ENCODE results near the gene SLAMF6.
"Not testable (repeated sequence)": the region's sequence is repeated elsewhere in the genome, so short reads cannot be mapped to it uniquely, and the experiment has no call there.

The SLAMF6 gene

DNA sequence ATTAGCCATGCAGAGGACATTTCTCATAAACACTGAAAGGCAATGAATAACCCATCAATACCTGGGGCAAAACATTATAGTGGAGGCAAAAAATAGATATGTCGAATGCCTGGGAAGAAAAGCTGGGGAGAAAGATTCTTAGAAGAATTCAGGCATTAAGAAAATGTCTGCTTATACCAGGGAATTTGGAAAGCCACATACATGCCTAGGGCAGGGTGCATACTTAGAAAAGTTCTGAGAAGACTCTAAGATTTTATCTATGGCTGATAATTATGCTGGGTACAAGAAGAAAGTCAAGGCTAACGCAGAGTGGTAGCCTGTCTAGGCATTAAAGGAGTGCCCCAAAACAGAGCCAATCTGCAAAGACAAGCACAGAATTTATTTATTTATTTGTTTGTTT is 18.4 kb downstream of the SLAMF6 start:
- no peak for DNase-seq (ENCODE audit: low read depth)

DNA sequence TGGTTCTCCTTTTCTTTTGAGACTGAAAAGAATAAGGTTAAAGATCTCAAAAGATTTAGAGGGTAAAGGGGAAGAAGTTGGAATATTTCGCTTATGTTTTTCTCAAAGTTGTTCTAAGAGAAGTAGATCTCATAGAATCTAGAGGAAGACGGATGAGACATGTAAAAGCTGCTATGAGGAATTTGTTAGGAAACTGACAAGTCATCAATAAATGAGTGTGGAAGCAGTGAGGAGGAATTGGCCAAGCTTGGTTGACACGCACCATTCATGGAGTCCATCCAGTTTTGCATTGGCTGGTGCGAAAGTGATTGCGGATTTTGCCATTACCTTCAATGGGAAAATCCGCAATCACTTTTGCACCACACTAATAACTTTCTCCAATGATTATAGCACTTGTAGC is 20.0 kb downstream of the SLAMF6 start:
- no peak for DNase-seq (ENCODE audit: low read depth)

DNA sequence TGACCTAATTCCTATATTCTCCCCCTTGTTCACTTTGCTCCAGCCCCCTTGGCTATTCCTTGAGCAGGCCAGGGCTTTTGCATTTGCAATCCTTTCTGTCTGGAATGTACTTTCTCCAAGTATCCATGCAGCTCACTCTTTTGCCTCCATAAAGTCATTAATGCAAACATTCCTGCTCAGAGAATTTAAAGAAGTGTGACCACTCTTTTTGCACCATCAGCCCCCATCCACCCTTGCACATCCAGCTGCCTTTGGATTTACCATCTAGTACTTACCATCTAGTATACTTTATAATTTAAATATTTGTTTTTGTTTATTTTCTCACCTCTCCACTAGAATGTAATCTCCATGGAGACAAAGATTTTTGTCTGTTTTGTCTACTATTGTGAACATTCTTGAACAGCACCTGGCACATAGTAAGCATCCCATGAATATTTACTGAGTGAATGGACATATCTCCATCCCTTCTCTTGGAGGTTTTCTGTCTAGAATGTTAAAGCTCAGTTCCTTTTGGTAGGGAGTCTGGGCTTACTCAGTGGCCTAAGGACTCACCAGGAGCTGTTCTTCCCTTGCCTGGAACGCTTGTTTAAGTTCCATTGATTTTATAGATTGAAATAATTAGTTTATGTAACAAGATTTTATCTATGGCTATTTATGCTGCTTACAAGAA is 22.6 kb downstream of the SLAMF6 start:
- DNase-seq (ENCODE audit: low read depth): no peak

DNA sequence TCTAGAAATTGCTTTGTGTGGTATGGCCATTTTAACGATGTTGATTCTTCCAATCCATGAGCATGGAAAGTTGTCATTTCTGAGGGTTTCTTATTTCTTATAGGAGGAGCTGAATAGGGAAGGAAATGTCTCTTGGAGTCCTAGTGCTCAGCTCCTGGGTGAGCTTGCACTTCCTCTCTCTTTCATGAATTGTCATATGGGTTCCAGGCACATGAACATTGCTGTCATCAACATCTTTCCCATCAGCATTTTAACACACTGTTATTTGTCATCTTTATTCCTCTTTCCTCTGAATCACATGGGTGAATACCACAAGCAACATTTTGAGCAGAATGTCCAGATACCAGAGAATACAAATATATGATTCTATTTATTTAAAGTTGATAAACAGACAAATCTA is 23.4 kb downstream of the SLAMF6 start:
- no peak for DNase-seq (ENCODE audit: low read depth)

DNA sequence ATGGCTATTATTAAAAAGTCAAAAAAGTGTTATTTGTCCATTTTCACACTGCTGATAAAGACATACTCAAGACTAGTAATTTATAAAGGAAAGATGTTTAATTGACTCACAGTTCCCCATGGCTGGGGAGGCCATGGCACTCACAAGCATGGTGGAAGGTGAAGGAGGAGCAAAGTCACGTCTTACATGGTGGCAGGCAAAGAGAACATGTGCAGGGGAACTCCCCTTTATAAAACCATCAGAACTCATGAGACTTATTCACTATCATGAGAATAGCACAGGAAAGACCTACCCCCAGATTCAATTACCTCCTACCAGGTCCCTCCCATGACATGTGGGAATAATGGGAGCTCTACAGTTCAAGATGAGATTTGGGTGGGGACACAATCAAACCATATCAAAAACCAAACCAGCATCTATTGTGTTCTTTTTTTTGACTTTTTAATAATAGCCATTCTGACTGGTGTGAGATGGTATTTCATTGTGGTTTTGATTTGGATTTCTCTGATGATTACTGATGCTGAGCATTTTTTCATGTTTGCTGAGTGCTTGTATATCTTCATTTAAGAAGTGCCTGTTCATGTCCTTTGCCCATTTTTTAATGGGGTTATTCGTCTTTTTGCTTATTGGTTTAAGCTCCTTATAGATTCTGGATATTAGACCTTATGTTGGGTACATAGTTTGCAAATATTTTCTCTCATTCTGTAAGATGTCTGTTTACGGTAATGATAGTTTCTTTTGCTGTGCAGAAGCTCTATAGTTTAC is 24.6 kb downstream of the SLAMF6 start:
- DNase-seq (ENCODE audit: low read depth): not testable (repeated sequence)

DNA sequence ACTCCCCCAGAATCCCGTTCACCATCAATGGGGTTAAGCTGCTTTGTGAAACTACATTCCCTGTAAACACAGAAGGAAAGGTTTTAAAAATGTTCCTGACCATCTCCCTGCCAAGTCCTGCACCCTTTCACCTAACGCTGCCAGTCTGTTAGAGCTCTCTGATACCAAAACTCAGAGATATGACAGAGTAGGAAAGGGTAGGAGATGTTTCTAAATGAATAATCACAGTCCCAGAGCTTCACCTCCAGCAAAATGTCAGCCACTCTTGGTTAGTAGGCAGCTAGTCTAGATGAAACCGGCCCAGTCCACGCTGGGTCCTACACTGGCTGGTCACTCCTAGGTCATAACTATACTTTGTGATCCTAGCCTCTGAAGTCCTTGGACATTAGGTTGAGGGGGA is 26.7 kb downstream of the SLAMF6 start:
- DNase-seq (ENCODE audit: low read depth): no peak

DNA sequence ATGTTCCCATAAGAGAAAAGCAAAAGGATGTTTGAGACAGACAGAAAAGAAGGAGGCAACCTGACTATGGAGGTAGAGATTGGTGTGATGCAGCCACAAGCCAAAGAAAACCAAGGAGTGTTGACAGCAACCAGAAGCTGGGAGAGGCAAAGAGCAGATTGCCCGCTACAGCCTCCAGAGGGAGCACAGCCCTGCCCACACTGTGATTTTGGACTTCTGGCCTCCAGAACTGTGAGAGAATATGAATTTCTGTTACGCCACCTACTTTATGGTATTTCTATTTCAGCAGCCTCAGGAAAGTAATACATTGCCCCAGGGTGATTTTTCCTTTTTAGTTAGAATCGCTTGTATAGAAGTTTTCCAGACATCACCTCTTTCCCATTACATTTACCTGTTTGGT is 28.4 kb downstream of the SLAMF6 start:
- DNase-seq (ENCODE audit: low read depth): no peak

DNA sequence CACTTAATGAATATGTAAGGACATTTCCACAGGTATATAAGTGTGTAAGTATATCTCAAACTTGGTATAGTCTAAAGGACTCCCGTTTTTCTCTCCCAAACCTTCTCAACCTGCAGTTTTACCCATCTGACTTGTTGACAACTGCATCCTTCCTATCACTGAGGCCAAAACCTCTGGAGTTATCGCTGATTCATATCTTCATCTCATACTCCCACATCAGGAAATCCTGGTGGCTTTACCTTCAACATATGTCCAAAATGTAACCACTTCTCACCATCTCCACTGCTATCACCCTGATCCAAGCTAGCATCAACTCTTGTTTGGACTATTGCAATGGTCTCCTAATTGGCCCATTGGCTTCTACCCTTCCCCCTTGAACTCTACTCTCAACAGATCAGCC is 30.4 kb downstream of the SLAMF6 start:
- DNase-seq (ENCODE audit: low read depth): no peak

DNA sequence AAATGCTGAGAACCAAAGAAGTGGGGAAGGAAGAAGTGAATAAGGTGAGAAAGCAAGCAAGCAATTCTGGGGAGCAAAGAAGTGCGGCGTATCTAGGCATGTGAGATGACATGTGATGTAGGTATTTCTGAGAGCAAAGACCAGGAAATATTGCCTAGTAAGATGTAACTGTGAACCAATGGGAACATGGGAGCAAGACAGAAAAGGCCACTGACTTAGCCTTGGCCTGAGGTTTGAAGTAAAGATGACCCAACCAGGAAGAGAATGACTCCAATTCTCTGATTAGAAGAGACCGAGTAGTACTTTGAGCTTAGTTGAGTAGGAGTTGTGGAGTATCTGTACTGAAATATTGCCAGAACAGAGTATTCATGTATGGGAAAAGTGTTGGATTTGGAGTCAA is 31.1 kb downstream of the SLAMF6 start:
- DNase-seq (ENCODE audit: low read depth): no peak

DNA sequence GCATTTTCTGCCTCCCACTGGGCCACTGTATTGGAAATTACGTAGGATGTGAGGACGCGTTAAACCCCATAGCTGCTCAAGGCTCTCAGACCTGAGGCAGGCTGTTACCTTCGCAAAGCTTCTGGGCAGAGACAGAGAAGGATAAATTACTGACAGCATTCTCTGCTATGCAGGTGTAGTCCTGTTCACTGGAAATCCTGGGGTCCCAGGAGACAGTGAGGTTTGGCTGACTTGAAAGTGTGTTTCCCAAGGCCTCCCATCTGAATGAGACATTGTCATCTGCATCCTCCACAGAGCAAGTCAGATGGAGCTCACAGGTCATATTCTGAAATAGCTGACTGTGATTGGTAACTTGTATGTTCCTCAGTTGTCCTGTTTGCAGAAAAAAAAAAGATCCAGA is 32.0 kb downstream of the SLAMF6 start:
- DNase-seq (ENCODE audit: low read depth): no peak

DNA sequence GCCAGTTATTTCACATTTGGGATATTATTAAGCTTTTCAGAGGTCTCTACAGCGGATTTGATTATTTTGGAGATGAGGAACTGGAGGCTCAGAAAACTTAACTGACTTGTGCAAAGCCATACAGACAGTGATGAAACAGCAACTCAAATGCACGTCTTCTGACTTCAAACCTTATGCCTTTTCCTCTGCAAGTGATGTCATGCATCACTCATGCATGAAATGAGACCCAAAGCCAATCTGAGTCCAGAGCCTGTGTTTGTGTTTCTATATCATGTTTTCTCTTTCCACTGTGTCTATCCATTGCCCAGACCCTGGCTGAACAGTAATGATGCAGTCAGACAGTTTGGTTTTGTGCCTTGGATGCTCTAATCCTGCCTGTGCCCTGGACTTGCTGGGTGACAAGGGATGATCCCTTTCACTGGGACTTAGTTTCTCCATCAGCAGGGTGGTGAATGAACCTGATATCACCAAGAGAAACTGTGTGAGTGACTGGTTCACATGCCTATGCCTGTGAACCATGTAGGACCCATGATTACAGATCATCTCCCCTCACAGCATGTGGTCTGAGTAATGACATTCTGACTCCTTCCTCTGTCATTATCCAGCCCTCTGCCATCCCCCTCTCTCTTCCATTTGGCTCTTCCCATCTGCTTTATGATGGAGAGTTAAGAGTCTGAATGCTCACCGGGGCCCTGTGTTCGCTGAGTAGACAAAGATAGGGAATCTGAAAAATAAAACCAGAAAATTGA is 33.4 kb downstream of the SLAMF6 start:
- DNase-seq (ENCODE audit: low read depth): no peak

DNA sequence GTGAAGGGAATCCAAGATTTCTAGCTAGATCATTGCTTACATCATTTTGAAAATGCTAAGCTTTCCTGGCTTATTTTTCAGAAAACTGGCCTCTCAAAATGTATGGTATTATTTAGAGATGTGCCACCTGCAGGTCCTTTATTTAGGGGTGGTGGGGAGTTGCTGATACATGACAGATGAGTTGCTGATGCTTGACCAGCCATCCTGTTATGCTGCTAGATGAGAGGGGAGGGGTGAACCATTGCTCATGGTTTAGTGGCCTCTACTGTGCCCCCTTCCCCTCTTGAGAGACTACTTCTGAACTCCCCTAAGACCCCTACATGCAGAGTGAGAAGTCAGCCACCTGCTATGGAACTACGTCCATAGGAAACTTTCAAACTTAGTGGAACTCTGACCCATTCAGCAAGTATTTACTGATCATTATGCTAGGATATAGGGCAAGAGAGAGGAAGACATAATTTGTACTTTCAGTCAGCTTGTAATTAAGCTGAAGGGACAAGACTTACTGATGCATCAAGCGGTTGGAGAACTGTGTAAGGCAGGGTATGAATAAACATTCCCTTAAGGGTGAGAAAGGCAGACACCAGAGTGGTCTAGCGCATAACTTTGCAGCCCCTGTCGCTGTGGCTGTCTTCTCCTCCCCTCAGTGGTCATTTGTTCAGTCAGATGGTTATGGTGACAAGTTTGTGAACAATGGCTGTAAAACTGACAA is 34.6 kb downstream of the SLAMF6 start:
- DNase-seq (ENCODE audit: low read depth): no peak

DNA sequence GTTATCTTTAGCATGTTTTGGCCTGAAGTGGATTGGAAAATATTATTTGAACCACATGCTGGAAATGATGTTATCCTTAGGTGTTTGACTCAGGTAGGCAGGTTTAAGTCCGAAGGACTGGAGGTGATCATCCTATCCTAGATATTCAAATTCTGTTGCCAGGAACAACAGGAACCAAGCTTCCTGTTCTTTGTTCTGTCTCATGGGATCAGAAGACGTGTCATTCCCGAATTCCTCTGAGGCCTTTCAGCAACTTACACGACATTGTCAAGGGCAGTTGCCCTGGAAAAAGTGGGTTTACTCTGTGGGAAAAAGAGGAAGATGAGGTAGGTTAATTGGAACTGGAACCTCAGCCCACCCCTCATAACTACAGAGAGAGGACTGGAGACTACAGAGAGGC is 36.6 kb downstream of the SLAMF6 start:
- no peak for DNase-seq (ENCODE audit: low read depth)

DNA sequence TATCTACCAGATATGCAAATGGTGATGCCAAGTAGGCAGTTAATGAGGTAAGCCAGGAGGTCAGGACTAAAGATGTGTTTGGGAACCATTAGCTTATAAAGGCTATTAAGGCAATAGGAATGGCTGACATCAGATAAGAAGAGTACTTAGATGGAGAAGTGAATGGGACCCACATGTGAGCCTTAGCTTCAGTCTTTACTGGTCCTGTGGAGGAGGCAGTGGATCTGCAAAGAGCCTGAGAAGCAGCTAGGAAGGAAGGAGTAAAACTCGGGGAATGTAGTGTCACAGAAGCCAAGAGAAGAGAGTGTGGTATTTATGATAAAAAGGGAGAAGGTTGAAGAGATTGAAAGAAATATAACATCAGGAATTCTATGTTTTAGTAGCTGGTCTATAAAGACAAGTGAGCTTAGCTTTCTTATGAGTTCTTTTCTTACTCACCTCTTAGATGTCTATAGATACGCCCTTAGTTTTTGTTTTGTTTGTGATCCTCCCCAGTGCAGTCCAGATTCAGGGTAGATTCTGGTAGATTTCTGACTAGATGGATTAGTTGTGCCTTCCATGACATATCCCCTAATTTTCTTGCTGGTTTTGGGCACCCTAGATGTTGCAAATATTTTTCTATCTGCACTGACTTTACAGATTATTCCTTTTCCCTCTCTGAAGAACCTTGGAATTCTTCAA is 39.4 kb downstream of the SLAMF6 start:
- no peak for DNase-seq (ENCODE audit: low read depth)

DNA sequence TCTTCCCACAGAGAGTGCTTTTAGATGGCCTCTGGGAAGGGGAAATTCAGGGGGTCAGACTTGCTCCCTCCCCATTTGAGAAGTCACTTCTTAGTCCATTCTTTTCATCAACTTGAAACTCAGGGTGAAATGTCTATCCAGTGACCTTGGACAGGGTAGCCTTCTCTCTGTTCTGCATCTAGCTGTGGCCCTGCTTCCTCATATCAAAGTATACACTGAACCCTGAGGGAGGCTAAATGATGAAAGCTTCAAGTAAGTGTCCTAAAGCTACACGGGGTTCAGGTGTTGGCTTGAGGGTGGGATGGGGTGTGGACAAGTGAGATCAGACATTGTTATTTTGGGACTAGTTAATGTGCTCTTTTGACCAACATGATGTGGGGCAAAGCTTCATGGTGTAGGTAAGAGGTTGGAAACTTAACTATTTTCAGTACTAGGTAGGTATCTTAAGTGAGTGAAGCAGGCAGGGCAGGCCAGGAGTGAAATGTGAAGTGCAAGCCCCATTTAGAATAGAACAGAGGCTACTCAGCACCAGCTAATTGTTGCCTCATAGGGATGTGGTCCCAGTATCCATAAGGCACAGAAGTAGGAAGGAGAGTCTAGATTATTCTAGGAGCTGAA is 41.0 kb downstream of the SLAMF6 start:
- no peak for DNase-seq (ENCODE audit: low read depth)

DNA sequence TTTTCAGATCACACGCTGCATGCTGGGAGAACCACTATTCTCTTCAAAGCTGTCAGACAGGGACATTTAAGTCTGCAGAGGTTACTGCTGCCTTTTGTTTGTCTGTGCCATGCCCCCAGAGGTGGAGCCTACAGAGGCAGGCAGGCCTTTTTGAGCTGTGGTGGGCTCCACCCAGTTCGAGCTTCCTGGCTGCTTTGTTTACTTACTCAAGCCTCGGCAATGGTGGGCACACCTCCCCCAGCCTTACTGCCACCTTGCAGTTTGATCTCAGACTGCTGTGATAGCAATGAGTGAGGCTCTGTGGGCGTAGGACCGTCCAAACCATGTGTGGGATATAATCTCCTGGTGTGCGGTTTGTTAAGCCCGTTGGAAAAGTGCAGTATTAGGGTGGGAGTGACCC is 42.3 kb downstream of the SLAMF6 start:
- DNase-seq (ENCODE audit: low read depth): not testable (repeated sequence)

DNA sequence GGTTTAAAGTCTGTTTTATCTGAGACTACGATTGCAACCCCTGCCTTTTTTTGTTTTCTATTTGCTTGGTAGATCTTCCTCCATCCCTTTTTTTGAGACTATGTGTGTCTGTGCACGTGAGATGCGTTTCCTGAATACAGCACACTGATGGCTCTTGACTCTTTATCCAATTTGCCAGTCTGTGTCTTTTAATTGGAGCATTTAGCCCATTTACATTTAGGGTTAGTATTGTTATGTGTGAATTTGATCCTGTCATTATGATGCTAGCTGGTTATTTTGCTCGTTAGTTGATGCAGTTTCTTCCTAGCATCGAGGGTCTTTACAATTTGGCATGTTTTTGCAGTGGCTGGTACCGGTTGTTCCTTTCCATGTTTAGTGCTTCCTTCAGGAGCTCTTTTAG is 44.0 kb downstream of the SLAMF6 start:
- DNase-seq (ENCODE audit: low read depth): not testable (repeated sequence)

DNA sequence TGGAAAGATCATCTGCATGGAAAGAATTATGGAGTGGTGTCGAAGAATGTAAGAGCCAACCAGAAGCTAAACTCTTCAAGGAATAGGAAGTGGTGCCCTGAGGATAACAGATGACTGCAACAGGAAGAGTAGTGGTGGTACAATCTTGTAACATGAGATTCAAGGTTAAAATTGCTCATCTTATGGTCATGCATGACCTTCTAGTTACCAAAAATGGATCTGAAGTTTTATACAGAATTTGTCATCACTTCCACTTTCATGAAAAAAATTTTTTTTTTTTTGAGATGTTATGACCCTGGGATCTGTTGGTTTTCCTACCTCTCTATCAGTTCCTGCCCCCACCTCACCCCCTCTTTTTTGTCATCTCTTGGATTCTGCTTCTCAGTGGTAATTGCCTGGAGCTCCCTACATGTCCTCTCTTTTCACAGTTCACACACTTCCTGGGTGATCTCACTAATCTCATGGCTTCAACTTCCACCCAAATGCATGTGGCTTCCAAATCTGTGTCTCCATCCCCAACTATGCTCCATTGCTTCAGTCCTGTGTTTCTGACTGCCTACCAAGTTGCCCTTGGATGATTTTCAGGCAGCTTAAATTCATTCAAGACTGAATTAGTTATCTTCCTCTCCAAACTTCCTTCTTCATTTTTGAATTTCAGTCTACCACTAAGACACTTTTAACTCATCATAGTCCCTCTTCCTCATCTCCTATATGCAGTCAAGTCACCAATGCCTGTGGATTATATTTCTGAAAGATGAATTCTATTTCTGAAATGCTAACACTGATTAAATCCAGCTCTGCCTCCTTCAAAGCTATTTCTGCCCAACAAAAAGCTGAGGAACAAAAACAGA is 48.4 kb downstream of the SLAMF6 start:
- no peak for DNase-seq (ENCODE audit: low read depth)

DNA sequence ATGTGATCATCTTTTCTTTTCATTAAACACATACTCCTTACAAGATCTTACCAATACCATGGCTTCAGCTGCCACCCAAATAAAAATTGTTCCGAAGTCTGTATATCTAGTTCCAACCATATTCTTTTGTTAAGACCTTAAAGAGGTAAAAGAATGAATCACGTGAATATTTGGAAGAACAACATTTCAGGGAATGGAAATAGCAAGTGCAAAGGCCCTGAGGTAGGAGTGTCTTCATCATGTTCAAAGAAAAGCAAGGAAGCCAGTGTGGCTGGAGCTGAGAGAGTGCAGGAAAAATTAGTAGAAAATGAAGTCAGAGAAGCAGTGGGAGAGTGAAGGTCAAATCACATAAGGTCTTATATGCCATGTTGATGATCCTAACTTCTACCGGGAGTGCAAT is 50.9 kb downstream of the SLAMF6 start:
- DNase-seq (ENCODE audit: low read depth): no peak

DNA sequence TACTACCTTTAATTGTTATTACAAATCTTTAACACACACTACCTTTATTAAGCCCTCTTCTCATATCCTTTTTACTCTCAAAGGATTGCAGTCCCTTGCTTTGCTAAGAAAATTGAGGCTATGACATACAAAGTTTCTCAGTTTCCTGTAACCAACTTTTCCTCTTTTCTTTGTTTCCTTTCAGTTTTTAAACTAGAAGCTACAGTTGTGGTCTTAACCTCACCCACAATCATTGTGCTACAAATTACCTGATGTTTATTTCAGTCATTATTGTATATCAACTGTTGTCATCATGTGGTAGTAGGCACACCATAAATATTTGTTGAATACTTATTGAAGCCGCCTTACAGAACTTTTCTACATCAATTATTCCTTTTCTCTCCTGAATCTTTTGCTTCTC is 51.8 kb downstream of the SLAMF6 start:
- no peak for DNase-seq (ENCODE audit: low read depth)

DNA sequence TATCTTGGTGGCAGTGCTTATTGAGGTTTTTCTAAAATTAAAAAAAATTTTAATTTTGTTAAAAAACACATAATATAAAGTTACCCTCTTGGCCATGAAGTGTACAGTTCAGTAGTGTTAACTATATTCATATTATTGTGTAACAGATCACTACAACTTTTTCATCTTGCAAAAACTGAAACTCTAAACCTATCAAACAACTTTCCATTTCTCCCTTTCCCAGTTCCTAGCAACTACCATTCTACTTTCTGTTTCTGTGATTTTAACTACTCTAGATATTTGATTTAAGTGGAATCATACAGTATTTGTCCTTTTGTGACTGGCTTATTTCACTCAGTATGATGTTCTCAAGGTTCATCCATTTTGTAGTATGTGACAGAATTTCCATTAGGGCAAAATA is 55.5 kb downstream of the SLAMF6 start:
- DNase-seq (ENCODE audit: low read depth): no peak
